Central memory CD8-positive, alpha-beta T cell (primary cell): ENCODE measurements around the gene ENC1.

Experiments
- ATAC-seq: fragments of 150-1000 bp; cut with Tn5 transposase; replicated peaks from 2 replicates; pipeline ENCODE4 v1.10.0; 2022; ENCODE audit warnings: mild to moderate bottlenecking, moderate FRiP score, moderate number of reproducible peaks; ENCODE audit not compliant: poor library complexity, severe bottlenecking; ENCODE audit errors: extremely low read depth
- DNase-seq, 2 donors: peaks; one replicate each; pipeline ENCODE4 v3.0.0; 2021; ENCODE audit warnings: low spot score in 2 of 2
- H3K27ac Mint-ChIP-seq: one replicate; pipeline ENCODE4 v1.8.0; 2022; ENCODE audit warnings: low read depth, mild to moderate bottlenecking, moderate library complexity, mixed read lengths
- H3K27me3 Mint-ChIP-seq: one replicate; pipeline ENCODE4 v1.8.0; 2022; ENCODE audit warnings: mixed read lengths
- H3K36me3 Mint-ChIP-seq: one replicate; pipeline ENCODE4 v1.8.0; 2022; ENCODE audit warnings: mild to moderate bottlenecking, moderate library complexity, mixed read lengths; ENCODE audit not compliant: insufficient read depth
- H3K4me1 Mint-ChIP-seq: one replicate; pipeline ENCODE4 v1.8.0; 2022; ENCODE audit warnings: mixed read lengths
- H3K4me3 Mint-ChIP-seq: one replicate; pipeline ENCODE4 v1.8.0; 2022; ENCODE audit warnings: mild to moderate bottlenecking, moderate library complexity, mixed read lengths
- H3K9me3 Mint-ChIP-seq: one replicate; pipeline ENCODE4 v1.8.0; 2022; ENCODE audit warnings: mixed read lengths

The ENC1 gene

GRCh38 chr5:74634611-74635286 is 5.8 kb downstream of the ENC1 start:
- H3K4me3 Mint-ChIP-seq: no peak overlapping the region
- peaks cover 34% of the 10 kb centered on the region for H3K36me3 Mint-ChIP-seq
- no peak for DNase-seq
- no peaks in the 10 kb centered on the region for H3K27me3 Mint-ChIP-seq
- ATAC-seq: no peak
- H3K9me3 Mint-ChIP-seq: no peaks in the 10 kb centered on the region
- H3K4me1 Mint-ChIP-seq: peaks cover 62% of the 10 kb centered on the region
- H3K27ac Mint-ChIP-seq: no peak overlapping the region

- Mint-ChIP-seq H3K9me3 (no peaks in the 10 kb centered on the region), H3K4me3 (no peak overlapping the region), H3K4me1 (peaks cover 51% of the 10 kb centered on the region), H3K36me3 (peaks cover 26% of the 10 kb centered on the region), H3K27ac (no peak overlapping the region), H3K27me3 (no peaks in the 10 kb centered on the region)
- DNase-seq: no peak
- ATAC-seq: no peak
Observed at GRCh38 chr5:74633695-74634094, 6.8 kb downstream of the ENC1 start.

- peaks cover 47% of the 10 kb centered on the region for H3K4me1 Mint-ChIP-seq
- no peaks in the 10 kb centered on the region for H3K27me3 Mint-ChIP-seq
- peak overlapping the region; percentile 94 for H3K27ac Mint-ChIP-seq
- ATAC-seq (no peak), DNase-seq (no peak)
- H3K9me3 Mint-ChIP-seq: no peaks in the 10 kb centered on the region
- no peak overlapping the region for H3K4me3 Mint-ChIP-seq
- H3K36me3 Mint-ChIP-seq: peaks cover 27% of the 10 kb centered on the region
Observed at GRCh38 chr5:74632947-74633356, 7.6 kb downstream of the ENC1 start.

GRCh38 chr5:74631081-74631953 is 9.2 kb downstream of the ENC1 start:
- Mint-ChIP-seq H3K36me3 (peaks cover 26% of the 10 kb centered on the region), H3K4me3 (peak overlapping the region; percentile 63), H3K27ac (peak overlapping the region; percentile 94), H3K9me3 (no peaks in the 10 kb centered on the region), H3K4me1 (peaks cover 43% of the 10 kb centered on the region), H3K27me3 (no peaks in the 10 kb centered on the region)
- peak in 1 of 2 donors; percentile 59 for DNase-seq
- ATAC-seq: peak; percentile 78

- ATAC-seq (peak; percentile 73), DNase-seq (peak in 1 of 2 donors; percentile 63)
- H3K4me1 Mint-ChIP-seq: peaks cover 35% of the 10 kb centered on the region
- H3K36me3 Mint-ChIP-seq: peaks cover 20% of the 10 kb centered on the region
- peak overlapping the region; percentile 63 for H3K4me3 Mint-ChIP-seq
- no peaks in the 10 kb centered on the region for H3K9me3 Mint-ChIP-seq
- H3K27me3 Mint-ChIP-seq: no peaks in the 10 kb centered on the region
- peak overlapping the region; percentile 94 for H3K27ac Mint-ChIP-seq
Observed at GRCh38 chr5:74630453-74631066, 10.0 kb downstream of the ENC1 start.

- ATAC-seq: no peak
- Mint-ChIP-seq H3K9me3 (no peaks in the 10 kb centered on the region), H3K4me1 (peaks cover 35% of the 10 kb centered on the region), H3K4me3 (no peak overlapping the region), H3K36me3 (peaks cover 20% of the 10 kb centered on the region), H3K27ac (peak overlapping the region; percentile 94), H3K27me3 (no peaks in the 10 kb centered on the region)
- no peak for DNase-seq
Observed at GRCh38 chr5:74629326-74629725, 11.2 kb downstream of the ENC1 start.

- ATAC-seq: no peak
- H3K27ac Mint-ChIP-seq: peak overlapping the region; percentile 73
- H3K4me1 Mint-ChIP-seq: peaks cover 35% of the 10 kb centered on the region
- peak overlapping the region; percentile 26 for H3K4me3 Mint-ChIP-seq
- DNase-seq: no peak
- peaks cover 14% of the 10 kb centered on the region for H3K36me3 Mint-ChIP-seq
- no peaks in the 10 kb centered on the region for H3K27me3 Mint-ChIP-seq
- H3K9me3 Mint-ChIP-seq: no peaks in the 10 kb centered on the region
Observed at GRCh38 chr5:74628359-74628758, 12.2 kb downstream of the ENC1 start.

- peak overlapping the region; percentile 73 for H3K27ac Mint-ChIP-seq
- no peaks in the 10 kb centered on the region for H3K9me3 Mint-ChIP-seq
- ATAC-seq: no peak
- H3K36me3 Mint-ChIP-seq: peaks cover 14% of the 10 kb centered on the region
- peak overlapping the region; percentile 26 for H3K4me3 Mint-ChIP-seq
- DNase-seq: no peak
- no peaks in the 10 kb centered on the region for H3K27me3 Mint-ChIP-seq
- H3K4me1 Mint-ChIP-seq: peaks cover 35% of the 10 kb centered on the region
Observed at GRCh38 chr5:74627646-74628279, 12.8 kb downstream of the ENC1 start.

- Mint-ChIP-seq H3K9me3 (no peaks in the 10 kb centered on the region), H3K4me3 (no peak overlapping the region), H3K27me3 (peaks cover 8% of the 10 kb centered on the region), H3K36me3 (peaks cover 10% of the 10 kb centered on the region), H3K27ac (no peak overlapping the region), H3K4me1 (peaks cover 25% of the 10 kb centered on the region)
- ATAC-seq: no peak
- no peak for DNase-seq
Observed at GRCh38 chr5:74626386-74627222, 13.9 kb downstream of the ENC1 start.

- Mint-ChIP-seq H3K4me1 (peaks cover 17% of the 10 kb centered on the region), H3K36me3 (peaks cover 7% of the 10 kb centered on the region), H3K4me3 (no peak overlapping the region), H3K27ac (no peak overlapping the region), H3K27me3 (peaks cover 9% of the 10 kb centered on the region), H3K9me3 (no peaks in the 10 kb centered on the region)
- no peak for DNase-seq
- no peak for ATAC-seq
Observed at GRCh38 chr5:74625742-74626241, 14.7 kb downstream of the ENC1 start.

- Mint-ChIP-seq H3K36me3 (peaks cover 3% of the 10 kb centered on the region), H3K4me3 (no peak overlapping the region), H3K4me1 (peaks cover 9% of the 10 kb centered on the region), H3K27me3 (peaks cover 9% of the 10 kb centered on the region), H3K27ac (no peak overlapping the region), H3K9me3 (no peaks in the 10 kb centered on the region)
- DNase-seq (no peak), ATAC-seq (no peak)
Observed at GRCh38 chr5:74624931-74625505, 15.5 kb downstream of the ENC1 start.
